ENCODE data around the gene MORN5.
A peak's percentile ranks its signal among the peaks of the same experiment; 100 is the strongest.

Gene MORN5

DNA sequence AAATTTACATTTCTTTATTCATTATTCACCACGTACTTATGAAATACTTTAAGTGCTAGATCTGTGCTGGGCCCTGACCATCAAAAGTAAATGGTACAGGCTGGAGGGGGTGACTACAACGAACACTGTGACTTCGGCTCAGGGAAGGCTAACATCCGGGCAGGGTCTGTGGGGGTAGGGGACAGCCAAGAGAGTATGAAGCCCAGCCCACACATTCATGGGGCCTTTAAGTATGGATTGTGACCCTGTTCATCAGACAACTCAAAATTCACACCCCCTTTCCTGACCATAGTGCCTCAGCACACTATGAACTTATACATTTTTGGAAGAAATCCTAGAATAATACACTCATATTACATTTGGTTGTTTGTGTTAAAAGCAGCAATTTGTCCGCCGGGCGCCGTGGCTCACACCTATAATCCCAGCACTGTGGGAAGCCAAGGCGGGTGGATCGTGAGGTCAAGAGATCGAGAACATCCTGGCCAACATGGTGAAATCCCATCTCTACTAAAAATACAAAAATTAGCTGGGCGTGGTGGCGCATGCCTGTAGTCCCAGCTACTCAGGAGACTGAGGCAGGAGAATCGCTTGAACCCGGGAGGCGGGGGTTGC is 33.3 kb downstream of the MORN5 start:
- DNase-seq, result no peak

DNA sequence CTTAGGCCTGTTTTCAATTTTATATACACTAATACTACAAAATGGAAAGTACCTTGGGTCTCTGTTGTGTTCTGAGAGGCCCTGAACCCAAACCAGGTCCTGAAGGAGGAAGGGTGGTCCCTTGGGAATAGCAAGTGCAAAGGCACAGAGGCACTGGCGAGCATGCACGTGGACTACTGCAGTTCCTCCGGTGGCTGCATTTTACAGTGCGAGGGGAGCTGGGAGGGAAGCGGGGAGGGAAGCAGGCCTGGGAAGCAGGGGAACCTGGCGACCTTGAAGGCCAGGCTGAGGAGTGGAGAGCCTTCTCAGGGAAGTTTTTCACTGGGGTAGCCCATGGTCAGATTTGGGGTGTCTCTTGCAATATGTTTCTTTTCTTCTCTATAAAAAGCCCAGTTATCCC is 33.9 kb downstream of the MORN5 start:
- no peak for DNase-seq

- no peak for DNase-seq
Observed at GRCh38 chr9:122195875-122196274, 36.2 kb downstream of the MORN5 start.

- DNase-seq, result no peak
Observed at GRCh38 chr9:122197426-122197825, 37.7 kb downstream of the MORN5 start.

DNA sequence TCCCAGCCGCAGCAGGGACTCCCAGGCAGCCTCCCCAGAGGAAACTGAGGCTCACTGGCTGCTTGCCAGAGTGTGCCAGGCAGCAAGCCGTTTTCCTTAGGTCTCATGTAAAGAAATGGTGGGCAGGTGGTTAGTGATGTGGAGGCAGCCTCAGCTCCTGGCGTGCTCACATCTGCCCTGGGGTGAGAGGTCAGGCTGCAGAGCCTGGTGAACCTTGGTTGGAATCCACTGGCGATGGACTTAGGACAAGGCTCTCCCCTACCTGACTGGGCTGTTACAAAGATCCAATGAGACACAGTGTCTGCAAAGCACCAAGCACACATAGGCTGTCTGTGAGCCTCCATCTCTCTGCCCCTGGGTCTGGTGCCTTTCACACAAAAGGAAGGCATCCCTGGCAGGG is 38.2 kb downstream of the MORN5 start:
- DNase-seq, result no peak

- no peak for DNase-seq
Observed at GRCh38 chr9:122200960-122201595, 41.4 kb downstream of the MORN5 start.

- no peak for DNase-seq
Observed at GRCh38 chr9:122201641-122202040, 41.9 kb downstream of the MORN5 start.

GRCh38 chr9:122202111-122202510 is 42.4 kb downstream of the MORN5 start:
- no peak for DNase-seq

DNA sequence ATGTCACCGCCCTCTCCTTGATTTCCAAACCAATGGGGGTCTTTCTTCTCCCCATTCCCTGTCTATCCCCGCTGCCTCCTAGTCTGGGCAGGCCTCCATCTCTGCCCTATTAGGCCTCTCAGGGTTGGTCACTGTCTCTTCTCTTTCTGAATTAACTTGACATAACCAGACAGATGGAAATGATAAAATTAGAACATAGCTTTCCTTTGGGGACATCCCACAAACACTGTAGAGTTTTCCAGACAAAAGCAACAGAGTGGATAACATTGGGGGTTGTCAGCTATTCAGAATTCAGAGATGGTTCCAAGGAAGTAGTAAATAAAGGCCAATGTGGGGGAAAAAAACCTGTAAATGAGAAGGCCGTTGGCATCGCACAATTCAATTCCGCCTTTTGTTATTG is 44.3 kb downstream of the MORN5 start:
- DNase-seq, result no peak

DNA sequence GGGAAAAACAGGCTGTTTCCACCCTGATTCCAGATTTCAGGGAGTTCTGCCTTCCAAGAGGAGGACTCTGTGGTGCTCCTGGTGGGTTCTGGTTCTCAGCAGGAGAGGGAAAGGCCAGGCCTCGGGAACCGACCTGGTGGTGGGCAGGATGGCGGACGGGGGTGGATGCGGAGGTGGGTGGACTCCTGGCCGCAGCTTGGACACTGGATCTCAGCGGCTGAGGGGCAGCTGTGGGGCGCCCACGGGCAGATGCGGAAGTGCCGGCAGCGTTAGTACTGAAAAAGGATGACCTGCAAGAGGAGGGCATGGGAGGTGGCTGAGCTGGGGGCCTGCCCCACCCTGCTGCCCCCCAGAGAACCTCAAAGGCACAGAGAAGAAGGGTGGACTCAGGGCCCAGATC is 44.8 kb downstream of the MORN5 start:
- no peak for DNase-seq

GRCh38 chr9:122205176-122205575 is 45.5 kb downstream of the MORN5 start:
- no peak for DNase-seq

- peak; percentile 2 for DNase-seq
Observed at GRCh38 chr9:122206118-122207046, 46.7 kb downstream of the MORN5 start.

GRCh38 chr9:122207096-122207495 is 47.4 kb downstream of the MORN5 start:
- DNase-seq, result peak; percentile 5

DNA sequence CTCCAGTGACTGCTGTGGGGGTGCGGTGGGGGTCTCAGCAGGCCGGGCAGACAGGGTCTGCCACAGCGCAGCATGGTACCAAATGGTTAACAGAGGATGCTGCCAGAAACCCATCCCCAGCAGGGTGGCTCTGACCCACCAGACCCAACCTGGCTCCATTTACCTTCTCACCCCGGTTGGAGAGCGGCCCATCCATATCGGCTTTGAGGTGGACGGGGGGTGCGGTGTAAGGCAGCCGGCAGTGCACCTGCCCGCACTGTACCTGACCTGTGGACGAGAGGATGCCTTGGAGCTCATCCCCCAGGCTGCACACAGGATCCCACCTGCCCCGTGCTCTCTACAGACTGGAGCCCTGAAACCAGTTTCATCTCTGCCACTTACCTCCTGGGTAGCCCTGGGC is 49.7 kb downstream of the MORN5 start:
- DNase-seq, result peak; percentile 49

GRCh38 chr9:122212473-122213004 is 52.8 kb downstream of the MORN5 start:
- peak; percentile 30 for DNase-seq

GRCh38 chr9:122213102-122213588 is 53.4 kb downstream of the MORN5 start:
- DNase-seq, result no peak

- peak; percentile 81 for DNase-seq
Observed at GRCh38 chr9:122213589-122214413, 54.1 kb downstream of the MORN5 start.

DNA sequence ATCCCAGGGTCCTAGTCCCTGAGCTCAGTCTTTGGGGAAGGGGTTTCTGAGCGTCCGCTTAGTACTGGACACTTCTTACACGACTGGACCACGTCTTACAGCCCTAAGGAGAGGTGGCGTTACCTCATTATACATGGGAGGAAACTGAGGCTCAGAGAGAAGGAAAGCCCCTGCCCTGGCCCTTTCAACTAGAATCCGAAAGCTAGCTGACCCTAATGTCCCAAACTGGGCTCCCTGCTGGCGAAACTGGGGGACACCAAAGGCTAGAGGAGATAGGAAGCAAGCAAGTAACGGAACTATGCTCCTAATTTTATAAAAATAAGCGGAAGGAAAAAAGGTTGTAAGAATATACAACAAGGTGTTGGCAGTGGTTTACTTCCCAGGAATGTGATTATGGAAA is 54.8 kb downstream of the MORN5 start:
- no peak for DNase-seq

- DNase-seq, result no peak
Observed at GRCh38 chr9:122215663-122216062, 56.0 kb downstream of the MORN5 start.

DNA sequence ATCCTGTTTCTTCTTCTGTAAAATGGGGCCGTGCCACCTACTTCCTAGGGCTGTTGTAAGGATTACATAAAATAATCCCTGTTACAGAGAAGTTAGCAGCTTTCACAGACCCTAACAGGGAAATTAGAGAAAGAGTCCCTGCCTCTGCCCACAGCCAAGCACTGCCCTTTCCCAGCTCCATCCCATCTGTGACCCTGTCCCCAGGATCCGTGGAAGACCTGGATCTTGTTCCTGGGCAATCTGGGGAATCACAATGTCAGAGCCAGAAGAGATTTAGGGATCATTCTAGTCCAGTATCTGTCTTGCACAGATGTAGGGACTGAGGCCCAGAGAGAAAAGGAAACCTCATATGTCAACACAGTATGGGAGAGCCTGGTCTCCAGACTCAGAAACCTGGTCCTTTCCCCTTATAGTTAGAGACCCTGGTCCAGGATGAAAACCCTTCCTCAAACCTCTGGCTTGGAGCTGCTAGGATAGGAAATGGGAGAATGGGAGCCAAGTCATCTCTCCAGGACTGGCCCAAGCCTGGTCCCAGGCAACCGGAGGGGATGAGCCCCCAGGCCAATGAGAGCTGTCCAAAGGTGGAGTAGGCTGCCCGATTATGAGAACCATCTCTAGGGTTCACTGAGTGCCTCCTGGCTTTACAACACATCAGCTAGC is 56.6 kb downstream of the MORN5 start:
- no peak for DNase-seq

- DNase-seq, result no peak
Observed at GRCh38 chr9:122216798-122217418, 57.2 kb downstream of the MORN5 start.

- DNase-seq, result no peak
Observed at GRCh38 chr9:122217640-122218039, 57.9 kb downstream of the MORN5 start.
